Pancreas (tissue), 10 donors: ENCODE measurements around the gene YRDC. TPM values are rescaled to one million over a fixed set of nuclear protein-coding genes. Genes with fewer than 3 reads are reported as not detected.

Experiments
- ATAC-seq, 4 donors: fragments of 200-7000 bp; cut with Tn5 transposase; one replicate each; pipeline versions ENCODE4 v1.8.0 to v1.9.1; 2020; ENCODE audit warnings: mild to moderate bottlenecking in 4 of 4, moderate library complexity in 4 of 4
- DNase-seq, 6 donors: peaks; one replicate each; pipeline ENCODE4 v3.0.0-alpha.2; 2020
- FAIRE-seq: peaks from 2 replicates; lab custom pipeline; 2012; peaks lifted over from hg19 to GRCh38; lab: Jason Lieb, UNC
- H3K27ac ChIP-seq, 4 donors: fragments of 200-600 bp; sonication (generic); 1 replicate in 3 of 4; 2 replicates in 1 of 4; pipeline versions ENCODE4 v1.5.0 to v1.8.0; 2020
- H3K27me3 ChIP-seq, 4 donors: fragments of 200-600 bp; one replicate each; pipeline ENCODE4 v1.8.0; 2021
- H3K36me3 ChIP-seq, 3 donors: fragments of 200-600 bp; sonication (generic) in 1 of 3; one replicate each; pipeline versions ENCODE4 v1.5.0 to v1.8.0; 2020 to 2021
- H3K4me1 ChIP-seq, 3 donors: fragments of 200-600 bp; one replicate each; pipeline ENCODE4 v1.8.0; 2021
- H3K4me3 ChIP-seq, 4 donors: fragments of 200-600 bp; sonication (generic) in 2 of 4; one replicate each; pipeline versions ENCODE4 v1.5.0 to v1.8.0; 2020 to 2021
- H3K9me3 ChIP-seq, 4 donors: fragments of 200-600 bp; one replicate each; pipeline ENCODE4 v1.8.0; 2021
- WGBS, 2 donors: extraction: QIAGEN DNeasy Blood & Tissue Kit; methylation state at CpG; one replicate each; pipeline ENCODE4 v1.1.7; 2013; 5-methylcytosine and 5-hydroxymethylcytosine counted together
- intact Hi-C, 3 donors: fragments of 100-400 bp; cut with DNase I; formaldehyde crosslinking; loops; one replicate each; pipeline versions ENCODE4 v1.11.1 to v1.14.2; 2022
- polyA plus RNA-seq, 2 donors: library from polyadenylated mRNA; stranded (reverse); fragments of 200-250 nt; gene quantifications; one replicate each; pipeline ENCODE4 v1.2.3, GENCODE V29; 2013
- total RNA-seq, 6 donors: library from RNA; stranded (reverse); fragmentation: NEBNext Ultra II Directional in 4 of 6; extraction: Animal tissue kit (Norgen Biotek cat#: 25700) in 4 of 6; gene quantifications; one replicate each; pipeline versions ENCODE4 v1.2.1 to v1.2.4, GENCODE V29; 2021 to 2023
- TF ChIP-seq, protein P1 (sequence below), 4 donors: fragments of 200-600 bp; sonication (generic) in 3 of 4; IDR thresholded peaks; one replicate each; pipeline versions ENCODE4 v1.5.0 to v1.8.0; 2021; ENCODE audit warnings: antibody characterized with exemption in 4 of 4
- donor health status: healthy with polysubstance abuse.
- donor health status: DM: no; HTN: no; CAD: no; lungs with moderate emphysema.
- donor health status: DM: no; HTN: no; CAD: no.
- donor health status: control.
- donor health status: control.
- donor health status: Bipolar disorder and iron deficiency.
- donor health status: DM: yes; HTN: yes; CAD: no.
- donor health status: DM: no; HTN: no; CAD: no.
- donor health status: DM: no; HTN: no; CAD: no.
- donor health status: DM: yes; HTN: yes; CAD: no.

YRDC gene
- total and polyA plus RNA-seq, 8 donors = 4.8 to 11.9 (median 6.2) TPM

DNA sequence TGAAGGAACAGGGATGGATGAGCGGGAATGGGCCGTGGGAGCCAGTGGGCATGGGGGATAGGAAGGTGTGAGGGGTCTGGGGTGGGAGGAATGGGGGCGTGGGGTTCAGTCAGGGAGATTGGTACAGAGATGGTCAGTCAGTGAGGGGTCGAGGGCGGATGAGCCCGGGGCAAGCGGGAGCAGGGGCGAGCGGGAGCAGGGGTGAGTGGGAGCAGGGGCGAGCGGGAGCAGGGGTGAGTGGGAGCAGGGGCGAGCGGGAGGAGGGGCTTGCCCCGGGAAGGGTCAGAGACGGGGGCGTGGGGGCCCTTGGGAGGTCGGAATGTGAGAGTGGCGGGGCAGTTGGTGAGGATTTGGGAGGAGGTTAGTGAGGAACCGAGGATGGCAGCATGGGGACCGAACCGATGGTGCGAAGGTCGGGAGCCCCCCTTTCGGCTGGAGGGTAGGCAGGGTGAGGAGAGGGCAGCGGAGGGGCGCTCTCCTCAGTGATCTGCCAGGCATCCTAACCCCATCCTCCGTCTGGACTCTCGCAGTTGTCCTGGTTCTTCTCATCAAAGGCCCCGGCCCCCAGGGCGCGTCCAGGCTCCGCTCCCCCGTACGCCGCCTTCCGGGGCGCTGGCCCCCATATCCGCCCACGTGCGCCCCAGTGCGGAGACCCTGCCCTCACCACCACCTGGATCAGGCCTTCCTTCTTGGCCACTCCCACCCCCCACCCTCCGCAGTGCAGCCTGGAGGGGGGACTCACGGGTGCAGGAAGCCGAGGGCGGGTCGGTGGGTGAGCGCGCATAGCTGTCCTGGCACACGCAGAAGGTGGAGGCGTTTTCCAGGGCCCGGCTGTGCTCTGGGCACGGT, 54.3 kb downstream of the YRDC start:
- intact Hi-C loops = no loop called here
- Histone ChIP-seq H3K9me3 (no peaks in the 10 kb centered on the region), H3K27me3 (no peaks in the 10 kb centered on the region), H3K4me3 (peak overlapping the region in 1 of 4 donors; percentile 47), H3K36me3 (no peaks in the 10 kb centered on the region), H3K4me1 (no peaks in the 10 kb centered on the region), H3K27ac (no peak overlapping the region)
- FAIRE-seq (no peak), ATAC-seq (no peak), DNase-seq (peak in 1 of 6 donors; percentile 69)
- TF ChIP-seq, protein P1, sequence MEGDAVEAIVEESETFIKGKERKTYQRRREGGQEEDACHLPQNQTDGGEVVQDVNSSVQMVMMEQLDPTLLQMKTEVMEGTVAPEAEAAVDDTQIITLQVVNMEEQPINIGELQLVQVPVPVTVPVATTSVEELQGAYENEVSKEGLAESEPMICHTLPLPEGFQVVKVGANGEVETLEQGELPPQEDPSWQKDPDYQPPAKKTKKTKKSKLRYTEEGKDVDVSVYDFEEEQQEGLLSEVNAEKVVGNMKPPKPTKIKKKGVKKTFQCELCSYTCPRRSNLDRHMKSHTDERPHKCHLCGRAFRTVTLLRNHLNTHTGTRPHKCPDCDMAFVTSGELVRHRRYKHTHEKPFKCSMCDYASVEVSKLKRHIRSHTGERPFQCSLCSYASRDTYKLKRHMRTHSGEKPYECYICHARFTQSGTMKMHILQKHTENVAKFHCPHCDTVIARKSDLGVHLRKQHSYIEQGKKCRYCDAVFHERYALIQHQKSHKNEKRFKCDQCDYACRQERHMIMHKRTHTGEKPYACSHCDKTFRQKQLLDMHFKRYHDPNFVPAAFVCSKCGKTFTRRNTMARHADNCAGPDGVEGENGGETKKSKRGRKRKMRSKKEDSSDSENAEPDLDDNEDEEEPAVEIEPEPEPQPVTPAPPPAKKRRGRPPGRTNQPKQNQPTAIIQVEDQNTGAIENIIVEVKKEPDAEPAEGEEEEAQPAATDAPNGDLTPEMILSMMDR (IDR thresholded peaks at IDR 0.05) = no peak
- WGBS, 2 donors = 9 to 10% methylated on average over 40 to 52 of the region's 52 CpGs

Other genes with a start within 250 kb of the YRDC start
- gene GNL2, start 212.3 kb downstream of the YRDC start, total RNA-seq = 10 to 100 TPM in 5 of 6 donors, 1 to 10 TPM in 1; 9.8 to 20.1 (median 17.1) TPM
- 10 to 100 TPM; 50.6 to 69.1 TPM for gene GNL2, start 212.3 kb downstream of the YRDC start, polyA plus RNA-seq
- gene RSPO1, start 173.3 kb downstream of the YRDC start, total RNA-seq = under 1 TPM in 3 of 6 donors, not detected in 3; 0.09 to 0.46 (median 0.13) TPM
- gene RSPO1, start 173.3 kb downstream of the YRDC start, polyA plus RNA-seq = under 1 TPM; 0.11 to 0.26 TPM
- under 1 TPM; 0.19 to 0.79 (median 0.44) TPM for gene CDCA8, start 115.7 kb downstream of the YRDC start, total RNA-seq
- gene CDCA8, start 115.7 kb downstream of the YRDC start, polyA plus RNA-seq = under 1 TPM; 0.28 to 0.57 TPM
- gene EPHA10, start 43.1 kb downstream of the YRDC start, total RNA-seq = 1 to 10 TPM; 1.7 to 3.8 (median 1.9) TPM
- 1 to 10 TPM; 2.2 to 2.7 TPM for gene EPHA10, start 43.1 kb downstream of the YRDC start, polyA plus RNA-seq
- 1 to 10 TPM; 4.4 to 8.2 (median 6.7) TPM for gene MANEAL, start 14.4 kb downstream of the YRDC start, total RNA-seq
- gene MANEAL, start 14.4 kb downstream of the YRDC start, polyA plus RNA-seq = 10 to 100 TPM in 1 of 2 donors, 1 to 10 TPM in 1; 4.3 to 10.3 TPM
- gene C1orf122, start 418 bp downstream of the YRDC start, total RNA-seq = 10 to 100 TPM; 18.2 to 26.9 (median 23.1) TPM
- 10 to 100 TPM; 33.1 to 46.1 TPM for gene C1orf122, start 418 bp downstream of the YRDC start, polyA plus RNA-seq
- 10 to 100 TPM in 2 of 6 donors, 1 to 10 TPM in 4; 6.2 to 13.5 (median 8.0) TPM for gene MTF1, start 51.4 kb upstream of the YRDC start, total RNA-seq
- gene MTF1, start 51.4 kb upstream of the YRDC start, polyA plus RNA-seq = 1 to 10 TPM; 1.4 to 2.0 TPM
- 10 to 100 TPM in 5 of 6 donors, 1 to 10 TPM in 1; 7.5 to 16.1 (median 11.9) TPM for gene INPP5B, start 138.8 kb upstream of the YRDC start, total RNA-seq
- gene INPP5B, start 138.8 kb upstream of the YRDC start, polyA plus RNA-seq = 10 to 100 TPM; 11.7 to 13.5 TPM
- gene SF3A3, start 181.8 kb upstream of the YRDC start, total RNA-seq = 10 to 100 TPM; 13.0 to 24.6 (median 19.4) TPM
- gene SF3A3, start 181.8 kb upstream of the YRDC start, polyA plus RNA-seq = 10 to 100 TPM in 1 of 2 donors, 1 to 10 TPM in 1; 7.9 to 17.0 TPM
- gene FHL3, start 197.3 kb upstream of the YRDC start, total RNA-seq = 10 to 100 TPM in 1 of 6 donors, 1 to 10 TPM in 5; 7.4 to 11.3 (median 8.3) TPM
- gene FHL3, start 197.3 kb upstream of the YRDC start, polyA plus RNA-seq = 1 to 10 TPM; 5.1 to 7.0 TPM
- gene UTP11, start 204.5 kb upstream of the YRDC start, total RNA-seq = 10 to 100 TPM in 5 of 6 donors, 1 to 10 TPM in 1; 7.8 to 16.6 (median 15.2) TPM
- gene UTP11, start 204.5 kb upstream of the YRDC start, polyA plus RNA-seq = 10 to 100 TPM in 1 of 2 donors, 1 to 10 TPM in 1; 8.2 to 15.0 TPM
- under 1 TPM in 3 of 6 donors, not detected in 3; 0.08 to 0.57 (median 0.09) TPM for gene POU3F1, start 238.6 kb upstream of the YRDC start, total RNA-seq
- under 1 TPM in 1 of 2 donors, not detected in 1; 0.07 TPM for gene POU3F1, start 238.6 kb upstream of the YRDC start, polyA plus RNA-seq